ENCODE results near the gene CEP95.

Gene CEP95

DNA sequence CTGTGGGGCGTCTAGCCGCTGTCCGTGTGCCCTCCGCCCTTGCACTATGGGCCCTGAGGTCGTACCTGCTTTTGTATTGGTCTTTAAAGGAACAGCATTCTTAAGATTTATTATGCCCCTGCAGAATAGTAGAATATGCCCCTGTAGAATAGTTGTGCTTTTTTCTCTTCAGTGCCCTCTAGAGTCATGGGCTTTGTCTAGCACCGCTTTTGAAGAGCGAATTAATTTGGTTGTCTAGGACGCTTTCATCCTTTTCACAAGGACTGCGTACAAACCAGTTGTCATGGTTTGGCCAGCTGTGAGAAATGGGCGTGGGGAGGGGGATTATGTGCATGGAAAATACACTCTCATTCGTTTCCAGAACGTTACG lies 621 bp downstream of the CEP95 start:
- H3K27ac ChIP-seq, result peak overlapping the region; percentile 99
- peaks cover 36% of the 10 kb centered on the region for H3K4me1 ChIP-seq (ENCODE audit: low read depth, poor library complexity, severe bottlenecking)
- peaks cover 63% of the 10 kb centered on the region for H3K79me2 ChIP-seq (ENCODE audit: insufficient read depth, low read depth)
- no peak overlapping the region for H3K4me3 ChIP-seq (IDR thresholded peaks at IDR 0.05; ENCODE audit: insufficient read depth, low read depth, low read length)
- peaks cover 27% of the 10 kb centered on the region for H3K36me3 ChIP-seq (ENCODE audit: insufficient read depth)
- TF ChIP-seq, protein P1, sequence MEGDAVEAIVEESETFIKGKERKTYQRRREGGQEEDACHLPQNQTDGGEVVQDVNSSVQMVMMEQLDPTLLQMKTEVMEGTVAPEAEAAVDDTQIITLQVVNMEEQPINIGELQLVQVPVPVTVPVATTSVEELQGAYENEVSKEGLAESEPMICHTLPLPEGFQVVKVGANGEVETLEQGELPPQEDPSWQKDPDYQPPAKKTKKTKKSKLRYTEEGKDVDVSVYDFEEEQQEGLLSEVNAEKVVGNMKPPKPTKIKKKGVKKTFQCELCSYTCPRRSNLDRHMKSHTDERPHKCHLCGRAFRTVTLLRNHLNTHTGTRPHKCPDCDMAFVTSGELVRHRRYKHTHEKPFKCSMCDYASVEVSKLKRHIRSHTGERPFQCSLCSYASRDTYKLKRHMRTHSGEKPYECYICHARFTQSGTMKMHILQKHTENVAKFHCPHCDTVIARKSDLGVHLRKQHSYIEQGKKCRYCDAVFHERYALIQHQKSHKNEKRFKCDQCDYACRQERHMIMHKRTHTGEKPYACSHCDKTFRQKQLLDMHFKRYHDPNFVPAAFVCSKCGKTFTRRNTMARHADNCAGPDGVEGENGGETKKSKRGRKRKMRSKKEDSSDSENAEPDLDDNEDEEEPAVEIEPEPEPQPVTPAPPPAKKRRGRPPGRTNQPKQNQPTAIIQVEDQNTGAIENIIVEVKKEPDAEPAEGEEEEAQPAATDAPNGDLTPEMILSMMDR (conservative IDR thresholded peaks at IDR 0.05; ENCODE audit: low read depth, low read length), result peak; percentile 71
- peak overlapping the region; percentile 91 for H3K4me2 ChIP-seq
- H3K27me3 ChIP-seq (ENCODE audit: insufficient read depth, low read depth), result no peaks in the 10 kb centered on the region
- peak overlapping the region; percentile 72 for H2AFZ ChIP-seq (ENCODE audit: low read depth)
- H3K9ac ChIP-seq, result peak overlapping the region; percentile 100
- H4K20me1 ChIP-seq (ENCODE audit: insufficient read depth), result peaks cover 38% of the 10 kb centered on the region

GRCh38 chr17:64508683-64509082 lies 1.9 kb downstream of the CEP95 start:
- TF ChIP-seq, protein P1 (conservative IDR thresholded peaks at IDR 0.05; ENCODE audit: low read depth, low read length), result no peak
- peak overlapping the region; percentile 91 for H3K4me2 ChIP-seq
- no peak overlapping the region for H3K9ac ChIP-seq
- H3K4me1 ChIP-seq (ENCODE audit: low read depth, poor library complexity, severe bottlenecking), result peaks cover 23% of the 10 kb centered on the region
- H3K36me3 ChIP-seq (ENCODE audit: insufficient read depth), result peaks cover 15% of the 10 kb centered on the region
- H3K27me3 ChIP-seq (ENCODE audit: insufficient read depth, low read depth), result no peaks in the 10 kb centered on the region
- H2AFZ ChIP-seq (ENCODE audit: low read depth), result no peak overlapping the region
- peaks cover 51% of the 10 kb centered on the region for H3K79me2 ChIP-seq (ENCODE audit: insufficient read depth, low read depth)
- no peak overlapping the region for H3K4me3 ChIP-seq (IDR thresholded peaks at IDR 0.05; ENCODE audit: insufficient read depth, low read depth, low read length)
- H4K20me1 ChIP-seq (ENCODE audit: insufficient read depth), result peaks cover 26% of the 10 kb centered on the region
- H3K27ac ChIP-seq, result no peak overlapping the region

DNA sequence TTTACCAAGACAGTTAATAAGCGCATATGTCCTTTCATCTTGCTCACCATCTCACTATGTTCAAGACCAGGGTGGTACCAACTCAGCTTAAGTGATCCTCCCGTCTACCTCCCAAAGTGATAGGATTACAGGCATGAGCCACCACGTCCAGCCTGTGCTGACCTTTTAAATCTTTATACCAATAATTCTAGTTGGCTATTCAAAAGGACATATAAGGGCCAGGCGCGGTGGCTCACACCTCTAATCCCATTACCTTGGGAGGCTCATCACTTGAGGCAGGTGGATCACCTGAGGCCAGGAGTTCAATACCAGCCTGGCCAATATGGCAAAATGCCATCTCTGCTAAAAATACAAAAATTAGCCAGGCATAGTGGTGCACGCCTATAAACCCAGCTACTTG lies 2.4 kb downstream of the CEP95 start:
- Histone ChIP-seq H3K4me2 (0 out of 2 replicates have a peak overlapping the region, but pooled peaks have one; percentile 13), H3K27me3 (ENCODE audit: insufficient read depth, low read depth) (no peaks in the 10 kb centered on the region), H3K27ac (no peak overlapping the region), H3K9ac (no peak overlapping the region), H3K4me3 (IDR thresholded peaks at IDR 0.05; ENCODE audit: insufficient read depth, low read depth, low read length) (no peak overlapping the region), H4K20me1 (ENCODE audit: insufficient read depth) (peaks cover 21% of the 10 kb centered on the region), H2AFZ (ENCODE audit: low read depth) (no peak overlapping the region), H3K36me3 (ENCODE audit: insufficient read depth) (peaks cover 10% of the 10 kb centered on the region; the same call in 1 of the 2 replicates), H3K79me2 (ENCODE audit: insufficient read depth, low read depth) (peaks cover 46% of the 10 kb centered on the region), H3K4me1 (ENCODE audit: low read depth, poor library complexity, severe bottlenecking) (peaks cover 18% of the 10 kb centered on the region)
- TF ChIP-seq, protein P1 (conservative IDR thresholded peaks at IDR 0.05; ENCODE audit: low read depth, low read length), result no peak

DNA sequence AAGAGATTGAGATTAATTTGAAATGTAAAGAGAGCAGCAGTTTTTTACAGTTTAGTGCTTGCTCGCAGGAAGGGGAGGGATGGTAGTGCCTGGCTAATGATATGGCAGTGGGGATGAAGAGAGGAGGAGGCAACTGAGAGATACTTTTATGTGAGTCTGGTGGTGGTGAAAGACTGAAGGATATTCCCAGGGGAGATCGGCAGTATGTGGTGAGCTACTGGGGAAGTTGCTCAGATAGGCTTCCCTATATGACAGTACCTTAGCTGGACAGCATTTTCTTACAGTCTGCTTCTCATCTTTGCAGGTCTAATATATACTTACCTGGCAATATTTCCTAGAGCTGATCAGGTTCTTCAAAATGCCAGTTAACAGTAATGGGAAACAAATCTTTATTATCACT lies 8.6 kb downstream of the CEP95 start:
- H4K20me1 ChIP-seq (ENCODE audit: insufficient read depth), result no peaks in the 10 kb centered on the region
- TF ChIP-seq, protein P1 (conservative IDR thresholded peaks at IDR 0.05; ENCODE audit: low read depth, low read length), result no peak
- H2AFZ ChIP-seq (ENCODE audit: low read depth), result no peak overlapping the region
- H3K27me3 ChIP-seq (ENCODE audit: insufficient read depth, low read depth), result no peaks in the 10 kb centered on the region
- no peaks in the 10 kb centered on the region for H3K79me2 ChIP-seq (ENCODE audit: insufficient read depth, low read depth)
- no peak overlapping the region for H3K9ac ChIP-seq
- H3K4me1 ChIP-seq (ENCODE audit: low read depth, poor library complexity, severe bottlenecking), result no peaks in the 10 kb centered on the region
- H3K4me2 ChIP-seq, result no peak overlapping the region
- no peak overlapping the region for H3K27ac ChIP-seq
- no peak overlapping the region for H3K4me3 ChIP-seq (IDR thresholded peaks at IDR 0.05; ENCODE audit: insufficient read depth, low read depth, low read length)
- H3K36me3 ChIP-seq (ENCODE audit: insufficient read depth), result no peaks in the 10 kb centered on the region

Measured in KMS-11 (cell line).